ENCODE data around the gene ZBTB8B.
"Not testable (repeated sequence)": the region's sequence is repeated elsewhere in the genome, so short reads cannot be mapped to it uniquely, and the experiment has no call there.

Gene ZBTB8B

GRCh38 chr1:32470991-32471694 lies 6.3 kb downstream of the ZBTB8B start:
- peak; percentile 61 for DNase-seq

DNA sequence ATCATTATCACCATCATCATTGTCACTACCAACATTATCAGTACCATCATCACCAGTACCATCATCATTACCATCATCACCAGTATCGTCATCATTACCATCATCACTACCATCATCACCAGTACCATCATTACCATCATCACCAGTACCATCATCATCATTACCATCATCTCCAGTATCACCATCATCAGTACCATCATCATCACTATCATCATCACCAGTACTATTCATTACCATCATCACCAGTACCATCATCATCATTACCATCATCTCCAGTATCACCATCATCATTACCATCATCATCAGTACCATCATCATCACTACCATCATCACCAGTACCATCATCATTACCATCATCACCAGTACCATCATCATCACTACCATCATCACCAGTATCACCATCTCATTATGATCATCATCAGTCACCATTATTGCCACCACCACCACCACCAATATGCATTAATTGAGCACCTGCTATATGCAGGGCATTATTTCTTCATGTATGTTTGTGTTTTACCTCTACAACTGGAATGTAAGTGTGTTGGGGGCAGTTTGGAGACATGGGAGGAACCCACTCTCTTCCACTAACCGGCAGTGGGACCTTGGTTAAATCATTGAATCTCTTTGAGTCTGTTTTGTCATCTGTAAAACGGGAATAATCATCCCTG lies 7.0 kb downstream of the ZBTB8B start:
- no peak for DNase-seq

- DNase-seq: not testable (repeated sequence)
These were observed 8.1 kb downstream of the ZBTB8B start for GRCh38 chr1:32472966-32473365.

DNA sequence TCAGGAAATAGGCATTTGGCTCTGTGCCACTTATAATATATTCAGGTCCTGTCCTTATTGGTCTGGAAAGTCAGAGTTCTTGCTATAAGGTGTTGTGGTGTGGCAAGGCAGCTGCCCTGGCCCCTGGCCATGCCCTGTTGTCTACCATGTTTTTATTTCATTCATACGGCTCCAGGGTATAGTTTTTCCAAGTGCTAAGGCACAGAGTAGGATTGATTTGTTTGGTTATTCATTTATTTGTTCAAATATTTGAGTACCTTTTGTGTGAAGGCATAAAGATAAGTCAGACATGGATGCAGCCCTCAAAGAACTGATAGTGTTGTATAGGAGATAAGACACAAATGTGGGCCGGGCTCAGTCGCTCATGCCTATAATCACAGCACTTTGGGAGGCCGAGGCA lies 10.1 kb downstream of the ZBTB8B start:
- DNase-seq: no peak

DNA sequence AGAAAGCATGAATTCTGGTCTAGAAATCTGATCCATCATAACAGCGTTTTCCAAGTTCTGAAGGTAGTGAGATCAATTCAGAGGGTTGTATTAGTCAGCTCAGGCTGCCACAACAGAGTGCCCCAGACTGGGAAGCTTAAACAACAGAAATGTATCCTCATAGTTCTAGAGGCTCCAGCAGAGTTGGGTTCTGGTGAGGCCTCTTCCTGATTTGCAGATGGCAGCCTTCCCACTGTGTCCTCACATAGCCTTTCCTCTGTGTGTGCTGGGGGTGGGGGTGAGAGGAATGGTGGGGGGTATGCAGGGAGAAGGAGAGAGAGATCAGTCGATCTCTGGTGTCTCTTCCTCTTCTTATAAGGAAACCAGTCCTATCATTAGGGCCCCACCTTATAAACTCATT lies 15.1 kb downstream of the ZBTB8B start:
- no peak for DNase-seq

DNA sequence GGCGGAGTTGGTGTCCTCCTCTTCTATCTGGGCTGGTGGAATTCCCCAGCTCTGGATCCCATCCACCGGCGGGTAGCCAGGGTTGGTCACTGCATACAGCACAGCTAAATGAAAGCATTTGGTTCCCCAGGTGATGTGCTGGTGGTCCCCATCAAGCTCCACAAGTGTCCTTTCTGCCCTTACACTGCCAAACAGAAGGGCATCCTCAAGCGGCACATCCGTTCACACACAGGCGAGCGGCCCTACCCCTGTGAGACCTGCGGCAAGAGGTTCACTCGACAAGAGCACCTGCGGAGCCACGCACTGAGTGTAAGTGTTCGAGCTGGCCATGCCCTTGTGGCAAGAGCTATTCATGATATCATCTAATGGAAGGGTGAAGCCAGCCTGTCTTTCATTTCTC lies 15.9 kb downstream of the ZBTB8B start:
- no peak for DNase-seq

GRCh38 chr1:32481788-32482187 lies 16.9 kb downstream of the ZBTB8B start:
- not testable (repeated sequence) for DNase-seq

DNA sequence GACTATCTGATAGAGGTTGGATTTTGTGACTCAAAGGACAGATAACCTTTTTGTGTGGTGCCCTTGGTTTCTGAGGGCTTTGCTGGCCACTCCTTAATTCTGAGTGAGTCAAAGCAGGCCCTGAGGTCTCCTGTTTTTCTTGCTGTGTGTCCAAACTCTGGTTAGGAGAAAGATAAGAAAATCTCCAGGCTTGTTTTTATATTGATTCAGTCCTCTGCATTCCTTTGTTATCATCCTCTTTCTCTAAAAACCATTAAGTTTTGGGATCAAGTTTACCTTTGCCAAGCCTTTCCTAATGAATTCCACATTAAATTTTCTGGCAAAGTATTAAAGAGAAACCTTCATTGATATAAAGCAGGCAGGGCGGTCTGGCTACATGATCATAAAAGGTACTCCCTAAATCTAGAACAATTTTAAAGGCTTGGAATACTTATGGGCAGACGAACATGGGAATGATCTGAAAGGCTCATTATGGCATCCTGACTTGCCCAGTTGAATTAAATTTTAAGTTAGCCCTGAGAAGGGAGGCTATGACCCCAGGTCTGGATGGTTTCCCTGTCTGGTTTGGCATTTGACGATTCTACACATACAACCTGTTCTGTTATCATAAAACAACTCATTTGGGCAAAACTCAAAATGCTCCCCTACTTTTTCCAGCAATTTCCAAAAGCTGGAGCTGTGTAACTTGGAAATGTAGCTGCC lies 20.8 kb downstream of the ZBTB8B start:
- no peak for DNase-seq

GRCh38 chr1:32486463-32487113 lies 21.7 kb downstream of the ZBTB8B start:
- no peak for DNase-seq

GRCh38 chr1:32487182-32487581 lies 22.3 kb downstream of the ZBTB8B start:
- DNase-seq: peak; percentile 22

DNA sequence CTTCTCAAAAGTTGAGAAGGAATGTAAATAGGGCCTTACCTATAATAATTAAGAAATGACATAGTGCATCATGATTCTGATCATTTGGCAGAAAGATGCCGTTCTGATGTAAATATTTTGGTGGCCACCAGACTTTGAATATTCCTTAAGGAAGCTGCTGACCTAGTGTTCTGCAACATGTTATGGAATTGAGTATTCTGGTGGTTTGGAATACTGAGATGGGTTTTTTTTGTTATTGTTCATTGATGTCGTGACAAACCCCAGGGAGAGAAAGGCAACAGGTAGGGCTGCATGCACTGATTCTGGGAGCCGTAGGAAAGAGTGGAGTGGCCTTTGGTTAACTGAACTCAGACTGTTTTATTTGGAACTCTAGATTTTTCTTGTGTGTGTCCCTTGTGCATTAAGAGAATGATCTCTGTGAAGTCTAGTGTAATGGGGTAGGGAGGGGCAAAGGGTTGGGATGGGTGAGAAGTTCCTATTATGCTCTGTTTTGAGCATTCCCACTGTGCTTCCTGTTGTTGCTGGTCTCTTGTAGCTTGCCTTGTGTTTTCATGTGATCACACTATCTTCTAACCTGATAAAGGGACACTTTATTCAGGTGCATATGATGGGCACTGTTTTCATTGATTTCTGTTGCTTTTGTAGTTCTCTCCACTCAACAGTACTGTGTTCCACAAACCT lies 25.0 kb downstream of the ZBTB8B start:
- no peak for DNase-seq

GRCh38 chr1:32491386-32491785 lies 26.5 kb downstream of the ZBTB8B start:
- DNase-seq: no peak

- peak; percentile 72 for DNase-seq
These were observed 29.3 kb downstream of the ZBTB8B start for GRCh38 chr1:32494196-32494595.

DNA sequence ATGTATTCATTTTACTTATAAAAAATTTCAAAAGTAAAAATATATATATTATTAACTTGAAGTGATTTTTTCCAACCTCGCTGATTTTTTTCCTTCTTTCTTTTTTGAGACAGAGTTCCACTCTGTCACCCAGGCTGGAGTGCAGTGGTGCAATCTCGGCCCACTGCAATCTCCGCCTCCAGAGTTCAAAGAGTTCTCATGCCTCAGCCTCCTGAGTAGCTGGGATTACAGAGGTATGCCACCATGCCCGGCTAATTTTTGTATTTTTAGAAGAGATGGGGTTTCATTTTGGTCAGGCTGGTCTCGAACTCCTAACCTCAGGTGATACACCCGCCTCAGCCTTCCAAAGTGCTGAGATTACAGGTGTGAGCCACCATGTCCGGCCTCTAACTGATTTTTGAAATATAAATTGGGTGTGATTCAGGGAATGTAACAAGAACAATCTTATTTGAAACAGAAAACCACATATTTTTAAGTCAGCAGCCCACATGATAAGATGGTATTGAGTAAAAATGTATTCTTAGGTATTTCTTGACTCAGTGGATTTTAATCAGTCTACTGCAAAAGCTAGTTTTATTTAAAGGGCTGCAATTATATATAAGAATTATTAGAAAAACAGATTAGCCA lies 30.0 kb downstream of the ZBTB8B start:
- no peak for DNase-seq

DNA sequence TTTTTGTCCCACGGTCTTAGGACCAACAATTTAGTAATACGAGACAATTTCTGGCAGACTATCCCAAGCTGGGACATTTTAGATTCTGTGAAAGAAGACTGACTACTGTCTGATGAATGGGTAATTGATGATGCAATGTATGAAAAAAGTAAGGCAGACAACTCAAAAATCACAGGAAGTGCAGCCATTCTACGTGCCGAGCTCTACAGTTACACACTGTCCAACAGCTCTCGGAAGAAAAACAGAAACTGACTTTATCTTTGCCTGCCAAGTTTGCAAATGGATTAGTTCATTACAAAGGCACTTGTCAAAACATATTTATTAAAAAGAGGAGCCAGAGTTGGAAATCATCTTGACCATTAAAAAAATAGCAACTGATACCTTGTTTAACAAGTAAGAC lies 31.3 kb downstream of the ZBTB8B start:
- no peak for DNase-seq

DNA sequence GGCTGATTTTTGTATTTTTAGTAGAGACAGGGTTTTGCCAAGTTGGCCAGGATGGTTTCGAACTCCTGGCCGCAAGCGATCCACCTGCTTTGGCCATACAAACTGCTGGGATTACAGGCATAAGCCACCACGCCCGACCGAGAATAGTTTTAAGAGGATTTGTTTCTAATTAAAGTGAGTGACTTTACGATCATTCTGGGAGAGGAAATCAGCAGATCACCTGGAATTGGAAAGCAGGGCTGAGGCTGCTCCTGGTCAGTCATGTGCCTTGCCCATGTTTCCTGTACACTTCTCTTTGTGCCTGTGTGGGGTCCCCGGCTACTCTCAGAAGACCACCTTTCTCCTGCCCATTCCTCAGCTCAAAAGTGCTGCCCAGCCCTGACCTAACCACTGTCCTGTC lies 33.9 kb downstream of the ZBTB8B start:
- DNase-seq: no peak

DNA sequence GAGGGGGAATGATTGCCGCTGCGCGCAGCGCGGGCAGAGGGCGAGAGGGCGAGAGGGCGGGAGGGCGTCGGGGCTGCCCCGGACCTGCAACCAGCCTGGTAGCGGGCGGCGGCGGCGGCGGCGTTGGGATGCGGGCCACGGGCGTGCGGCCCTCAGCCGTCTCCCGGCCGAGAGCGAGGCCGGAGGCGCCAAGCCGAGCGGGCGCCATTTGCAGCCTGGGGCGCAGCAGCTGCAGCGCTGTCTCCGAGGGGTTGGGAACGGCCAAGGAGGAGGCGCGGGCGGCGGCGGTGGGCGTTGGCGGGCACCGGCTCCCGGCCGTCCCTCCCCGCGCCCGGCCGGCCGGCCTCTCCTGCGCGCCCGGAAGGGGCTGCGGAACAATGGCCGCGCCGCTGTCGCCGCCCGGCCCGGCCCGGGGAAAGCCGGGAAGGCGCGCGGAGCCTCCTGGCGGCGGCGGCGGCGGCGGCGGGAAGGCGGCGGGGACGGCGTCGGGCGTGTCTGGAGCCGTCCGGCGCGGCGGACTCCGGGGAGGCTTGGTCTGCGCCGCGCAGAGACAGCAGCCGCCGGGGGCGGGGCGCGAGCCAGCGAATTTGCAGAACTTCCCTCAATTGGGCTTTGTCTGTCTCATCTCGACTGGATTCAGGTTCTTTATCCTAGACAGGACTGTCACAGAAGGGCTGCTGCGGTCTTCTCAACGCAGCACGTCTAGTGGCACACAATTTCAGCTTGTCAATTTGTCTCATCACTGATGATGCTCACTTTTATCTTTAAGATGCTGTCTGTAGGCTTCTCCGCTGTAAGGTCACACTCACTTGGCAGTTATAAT lies 35.7 kb downstream of the ZBTB8B start:
- peak; percentile 87 for DNase-seq

DNA sequence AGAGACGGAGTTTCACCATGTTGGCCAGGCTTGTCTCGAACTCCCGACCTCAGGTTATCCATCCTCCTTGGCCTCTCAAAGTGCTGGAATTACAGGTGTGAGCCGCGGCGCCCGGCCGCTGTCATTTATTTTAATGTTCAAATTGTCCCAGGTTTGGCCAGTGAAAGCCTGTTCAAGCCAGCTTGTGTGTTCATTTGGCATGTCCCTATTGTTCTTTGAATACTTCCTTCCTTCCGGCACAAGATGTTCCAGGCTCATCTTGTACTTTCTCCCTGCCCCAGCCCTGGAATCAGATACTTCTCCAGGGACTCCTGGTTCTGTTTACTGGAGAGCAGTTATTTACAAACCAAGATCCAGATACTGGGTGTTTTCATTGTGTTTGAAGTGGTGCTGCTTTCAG lies 37.0 kb downstream of the ZBTB8B start:
- DNase-seq: no peak

- DNase-seq: no peak
These were observed 38.3 kb downstream of the ZBTB8B start for GRCh38 chr1:32503153-32503552.

GRCh38 chr1:32507021-32507420 lies 42.1 kb downstream of the ZBTB8B start:
- no peak for DNase-seq

GRCh38 chr1:32508761-32509160 lies 43.9 kb downstream of the ZBTB8B start:
- DNase-seq: no peak

DNA sequence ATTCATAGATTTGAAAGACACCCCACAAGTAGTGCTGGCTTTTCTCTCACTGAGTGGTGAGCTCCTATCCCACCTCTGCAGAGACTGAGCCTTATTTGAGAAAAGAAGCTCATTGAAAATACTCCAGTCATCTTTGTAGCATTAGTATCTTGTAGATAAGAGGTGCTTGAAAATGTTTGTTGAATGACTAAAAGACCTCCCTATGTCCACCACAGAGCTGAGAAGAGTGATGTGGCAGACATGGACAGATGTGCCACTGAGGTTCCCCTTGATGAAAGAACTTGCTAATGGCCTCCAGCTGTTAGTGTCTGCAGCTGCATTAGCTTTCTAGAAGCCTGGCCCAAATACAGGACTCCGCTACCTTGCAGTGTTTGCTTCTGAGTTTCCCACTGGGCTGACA lies 45.1 kb downstream of the ZBTB8B start:
- no peak for DNase-seq
